H1 (cell line): ENCODE measurements around the gene INPPL1.

Source experiments
- ASH2L ChIP-seq: fragments of 200-600, 300-600 bp; sonication (generic); IDR thresholded peaks from one replicate; pipeline ENCODE4 v1.7.1; 2017; ENCODE audit warnings: low read length
- ATF2 ChIP-seq: IDR thresholded peaks from 2 replicates; pipeline ENCODE4 v1.6.1; 2012; ENCODE audit warnings: low read length, inconsistent platforms
- CTCF ChIP-seq, 3 experiments: IDR thresholded peaks; 1 replicate in 2 of 3; 2 replicates in 1 of 3; pipeline versions ENCODE4 v1.5.1 to v1.6.1; 2011; ENCODE audit warnings: low read length in 3 of 3, mild to moderate bottlenecking in 3 of 3, inconsistent platforms in 2 of 3, low read depth in 1 of 3, moderate library complexity in 1 of 3; ENCODE audit not compliant: insufficient read depth in 1 of 3; ENCODE audit errors: control extremely low read depth in 1 of 3
- GABPA ChIP-seq: IDR thresholded peaks from 2 replicates; pipeline ENCODE4 v1.6.1; 2011; ENCODE audit warnings: mild to moderate bottlenecking, low read length, moderate library complexity, borderline replicate concordance; ENCODE audit not compliant: insufficient read depth
- JUN ChIP-seq: IDR thresholded peaks from 2 replicates; pipeline ENCODE4 v1.6.1; 2011; ENCODE audit warnings: low read depth, mild to moderate bottlenecking, improper control_type of control experiment, low read length
- TCF12 ChIP-seq: IDR thresholded peaks from 2 replicates; pipeline ENCODE4 v1.6.1; 2011; ENCODE audit warnings: low read depth, mild to moderate bottlenecking, low read length

GRCh38 chr11:72229925-72230763, 5.6 kb downstream of the INPPL1 start:
- TF ChIP-seq JUN = no peak
- no peak for TF ChIP-seq ASH2L
- no peak for TF ChIP-seq CTCF (IDR thresholded peaks at IDR 0.05; ENCODE audit: control extremely low read depth in 1 of 3, insufficient read depth in 1 of 3, low read depth in 1 of 3, low read length in 3 of 3)
- no peak for TF ChIP-seq GABPA
- TF ChIP-seq TCF12 = no peak
- no peak for TF ChIP-seq ATF2
